Progenitor cell of endocrine pancreas (in vitro differentiated cells): ENCODE results near the gene KRT2. TPM values are rescaled to one million over a fixed set of nuclear protein-coding genes. Genes with fewer than 3 reads are reported as not detected.

Source experiments
- DNase-seq: peaks from one replicate; pipeline ENCODE4 v3.0.0; 2021; ENCODE audit warnings: low spot score; ENCODE audit not compliant: unreplicated experiment
- H3K27ac Mint-ChIP-seq: 2 replicates; pipeline ENCODE4 v1.8.0; 2021; ENCODE audit warnings: mild to moderate bottlenecking, moderate library complexity, mixed read lengths
- H3K27me3 Mint-ChIP-seq: 2 replicates; pipeline ENCODE4 v1.8.0; 2021; ENCODE audit warnings: mixed read lengths
- H3K36me3 Mint-ChIP-seq: 2 replicates; pipeline ENCODE4 v1.8.0; 2022; ENCODE audit warnings: mixed read lengths; ENCODE audit not compliant: insufficient read depth
- H3K4me1 Mint-ChIP-seq: 2 replicates; pipeline ENCODE4 v1.8.0; 2021; ENCODE audit warnings: low read depth, mixed read lengths
- H3K4me3 Mint-ChIP-seq: 2 replicates; pipeline ENCODE4 v1.8.0; 2021; ENCODE audit warnings: low read depth, mild to moderate bottlenecking, moderate library complexity, mixed read lengths
- H3K9me3 Mint-ChIP-seq: 2 replicates; pipeline ENCODE4 v1.8.0; 2021; ENCODE audit warnings: low read depth, mixed read lengths
- CTCF ChIP-seq: fragments of 200-600 bp; sonication (generic); IDR thresholded peaks from one replicate; pipeline ENCODE4 v1.5.0; 2021; ENCODE audit warnings: antibody characterized with exemption, mild to moderate bottlenecking; ENCODE audit not compliant: unreplicated experiment
- total RNA-seq: library from RNA; stranded (reverse); gene quantifications from 2 replicates; pipeline ENCODE4 v1.2.1, GENCODE V29; 2021

Gene KRT2
- total RNA-seq, 1 donor from 2014 or later, result not detected

DNA sequence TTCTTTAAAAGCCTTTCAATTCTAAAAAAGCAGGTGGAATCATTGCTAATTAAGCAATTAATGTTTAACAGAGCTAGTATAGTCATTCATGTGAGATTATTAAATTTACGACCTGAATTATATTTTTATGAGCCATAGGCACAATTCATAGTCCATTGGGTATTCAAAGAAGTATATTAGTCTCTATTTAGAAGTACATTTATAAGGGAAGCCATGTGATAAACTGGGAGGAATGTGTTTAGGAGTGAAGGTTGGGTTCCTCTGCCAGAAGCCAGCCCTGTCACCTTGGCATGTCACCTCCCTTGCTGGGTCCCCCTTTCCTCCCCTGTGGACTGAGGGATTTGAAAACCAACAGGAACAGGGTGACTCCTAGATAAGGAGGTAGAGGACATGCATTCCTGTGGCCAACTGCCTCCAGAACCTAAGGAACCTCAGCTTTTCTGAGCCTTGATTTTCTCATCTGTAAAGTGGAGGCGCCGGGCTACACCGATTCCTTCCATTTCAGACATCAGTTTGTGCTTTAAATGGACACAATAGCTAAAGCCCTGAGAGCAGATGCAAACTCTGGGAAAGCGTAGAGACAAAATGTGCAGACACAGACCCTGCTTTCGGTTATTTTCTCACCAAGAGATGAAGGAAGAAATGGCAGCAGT, 5.4 kb upstream of the KRT2 start:
- no peak for DNase-seq
- peaks cover 2% of the 10 kb centered on the region for H3K4me1 Mint-ChIP-seq
- no peaks in the 10 kb centered on the region for H3K36me3 Mint-ChIP-seq
- H3K4me3 Mint-ChIP-seq, result no peak overlapping the region
- no peak overlapping the region for H3K27ac Mint-ChIP-seq
- peaks cover 55% of the 10 kb centered on the region for H3K27me3 Mint-ChIP-seq
- H3K9me3 Mint-ChIP-seq, result no peaks in the 10 kb centered on the region
- TF ChIP-seq CTCF, result no peak

GRCh38 chr12:52656616-52657015, 4.6 kb upstream of the KRT2 start:
- Mint-ChIP-seq H3K4me1 (peaks cover 2% of the 10 kb centered on the region), H3K27me3 (peaks cover 53% of the 10 kb centered on the region), H3K27ac (no peak overlapping the region), H3K4me3 (no peak overlapping the region), H3K36me3 (no peaks in the 10 kb centered on the region), H3K9me3 (no peaks in the 10 kb centered on the region)
- TF ChIP-seq CTCF, result no peak
- no peak for DNase-seq

DNA sequence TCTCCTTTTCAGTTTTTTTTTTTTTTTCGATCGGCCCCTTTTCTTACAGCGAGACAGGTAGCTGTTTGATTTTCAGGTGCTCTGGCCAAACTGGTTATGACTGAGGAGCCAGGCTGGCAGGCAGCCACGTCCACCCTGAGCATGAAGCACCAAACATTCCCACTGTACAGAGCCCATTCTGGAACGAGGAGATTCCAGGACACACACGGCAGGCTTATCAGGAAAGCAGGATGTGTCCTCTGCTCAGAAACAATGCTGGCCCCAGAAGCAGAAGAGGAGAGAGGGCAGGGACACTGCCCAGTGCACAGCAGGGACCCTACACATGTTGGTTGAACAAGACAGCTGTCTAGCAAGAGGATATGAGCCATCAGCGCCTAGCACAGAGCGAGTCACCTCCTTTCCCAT, 3.7 kb upstream of the KRT2 start:
- TF ChIP-seq CTCF, result no peak
- H3K36me3 Mint-ChIP-seq, result no peaks in the 10 kb centered on the region
- peaks cover 53% of the 10 kb centered on the region for H3K27me3 Mint-ChIP-seq
- no peaks in the 10 kb centered on the region for H3K9me3 Mint-ChIP-seq
- peaks cover 2% of the 10 kb centered on the region for H3K4me1 Mint-ChIP-seq
- H3K27ac Mint-ChIP-seq, result no peak overlapping the region
- no peak for DNase-seq
- no peak overlapping the region for H3K4me3 Mint-ChIP-seq

- H3K9me3 Mint-ChIP-seq, result no peaks in the 10 kb centered on the region
- no peak overlapping the region for H3K27ac Mint-ChIP-seq
- no peak overlapping the region for H3K4me3 Mint-ChIP-seq
- H3K36me3 Mint-ChIP-seq, result no peaks in the 10 kb centered on the region
- peaks cover 55% of the 10 kb centered on the region for H3K27me3 Mint-ChIP-seq
- no peak for DNase-seq
- H3K4me1 Mint-ChIP-seq, result peaks cover 2% of the 10 kb centered on the region
- TF ChIP-seq CTCF, result no peak
These were observed 3.2 kb upstream of the KRT2 start for GRCh38 chr12:52655251-52655650.

GRCh38 chr12:52650520-52651081, 1.4 kb downstream of the KRT2 start:
- peaks cover 49% of the 10 kb centered on the region for H3K27me3 Mint-ChIP-seq
- no peak overlapping the region for H3K27ac Mint-ChIP-seq
- DNase-seq, result no peak
- no peaks in the 10 kb centered on the region for H3K4me1 Mint-ChIP-seq
- H3K4me3 Mint-ChIP-seq, result no peak overlapping the region
- H3K36me3 Mint-ChIP-seq, result no peaks in the 10 kb centered on the region
- H3K9me3 Mint-ChIP-seq, result no peaks in the 10 kb centered on the region
- TF ChIP-seq CTCF, result no peak
